ENCODE results near the gene GNAQ. TPM values are rescaled to one million over a fixed set of nuclear protein-coding genes. Genes with fewer than 3 reads are reported as not detected.

The GNAQ gene
- polyA plus RNA-seq, 1 experiment = 21.4 TPM

DNA sequence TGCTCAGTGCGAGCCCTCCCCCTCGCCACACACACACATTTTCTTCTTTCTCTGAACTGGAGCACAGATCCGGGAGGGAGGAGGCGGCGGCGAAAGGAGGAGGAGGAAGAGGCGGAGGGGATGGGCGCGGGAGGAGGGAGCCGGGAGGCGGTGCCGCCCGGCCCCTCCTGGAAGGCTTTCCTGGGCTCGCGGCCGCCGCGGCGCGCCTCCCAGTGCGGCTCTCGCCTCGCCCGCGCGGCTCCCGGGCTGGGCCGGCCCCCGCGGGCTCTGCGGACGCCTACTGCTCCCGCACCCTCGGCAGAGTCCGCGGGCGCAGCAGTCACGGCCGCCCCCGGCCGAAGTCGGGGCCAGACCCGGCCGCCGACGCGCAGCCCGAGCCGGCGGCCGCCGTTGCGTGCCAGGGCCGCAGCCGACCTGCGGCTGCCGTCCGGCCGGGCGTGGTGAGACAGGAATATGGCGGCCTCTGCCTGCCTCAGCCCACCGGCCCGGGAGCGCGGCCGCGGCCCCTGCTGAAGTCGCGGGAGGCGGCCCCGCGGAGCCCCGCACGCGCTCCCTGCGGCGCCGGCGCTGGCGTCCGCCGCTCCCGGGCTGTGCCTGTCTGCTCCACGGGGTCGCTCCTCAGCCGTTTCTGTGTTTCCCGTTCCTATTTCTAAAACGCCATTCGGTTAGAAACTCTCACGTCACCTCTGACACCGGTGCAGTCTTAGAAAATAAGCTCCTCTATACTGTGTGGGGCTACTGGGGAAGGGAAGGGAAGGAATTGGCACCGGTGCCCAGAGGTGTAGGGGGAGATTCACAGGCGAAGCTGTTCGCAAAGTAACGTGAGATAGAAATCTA, 500 bp upstream of the GNAQ start:
- TF ChIP-seq, protein P1, sequence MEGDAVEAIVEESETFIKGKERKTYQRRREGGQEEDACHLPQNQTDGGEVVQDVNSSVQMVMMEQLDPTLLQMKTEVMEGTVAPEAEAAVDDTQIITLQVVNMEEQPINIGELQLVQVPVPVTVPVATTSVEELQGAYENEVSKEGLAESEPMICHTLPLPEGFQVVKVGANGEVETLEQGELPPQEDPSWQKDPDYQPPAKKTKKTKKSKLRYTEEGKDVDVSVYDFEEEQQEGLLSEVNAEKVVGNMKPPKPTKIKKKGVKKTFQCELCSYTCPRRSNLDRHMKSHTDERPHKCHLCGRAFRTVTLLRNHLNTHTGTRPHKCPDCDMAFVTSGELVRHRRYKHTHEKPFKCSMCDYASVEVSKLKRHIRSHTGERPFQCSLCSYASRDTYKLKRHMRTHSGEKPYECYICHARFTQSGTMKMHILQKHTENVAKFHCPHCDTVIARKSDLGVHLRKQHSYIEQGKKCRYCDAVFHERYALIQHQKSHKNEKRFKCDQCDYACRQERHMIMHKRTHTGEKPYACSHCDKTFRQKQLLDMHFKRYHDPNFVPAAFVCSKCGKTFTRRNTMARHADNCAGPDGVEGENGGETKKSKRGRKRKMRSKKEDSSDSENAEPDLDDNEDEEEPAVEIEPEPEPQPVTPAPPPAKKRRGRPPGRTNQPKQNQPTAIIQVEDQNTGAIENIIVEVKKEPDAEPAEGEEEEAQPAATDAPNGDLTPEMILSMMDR (IDR thresholded peaks at IDR 0.05; ENCODE audit: insufficient read depth, low read depth, low read length) = no peak
- CTCF ChIA-PET = interaction anchor here (0.6 to 4.2 kb wide), 6 partner anchors 13 to 544 kb away, joined by 3 to 70 read pairs (median 3); no protein-coding TSS in a partner anchor
- POLR2A ChIA-PET = interaction anchor here (1.0 kb wide), 1 partner anchor 55 kb away, joined by 4 read pairs; no protein-coding TSS in a partner anchor

DNA sequence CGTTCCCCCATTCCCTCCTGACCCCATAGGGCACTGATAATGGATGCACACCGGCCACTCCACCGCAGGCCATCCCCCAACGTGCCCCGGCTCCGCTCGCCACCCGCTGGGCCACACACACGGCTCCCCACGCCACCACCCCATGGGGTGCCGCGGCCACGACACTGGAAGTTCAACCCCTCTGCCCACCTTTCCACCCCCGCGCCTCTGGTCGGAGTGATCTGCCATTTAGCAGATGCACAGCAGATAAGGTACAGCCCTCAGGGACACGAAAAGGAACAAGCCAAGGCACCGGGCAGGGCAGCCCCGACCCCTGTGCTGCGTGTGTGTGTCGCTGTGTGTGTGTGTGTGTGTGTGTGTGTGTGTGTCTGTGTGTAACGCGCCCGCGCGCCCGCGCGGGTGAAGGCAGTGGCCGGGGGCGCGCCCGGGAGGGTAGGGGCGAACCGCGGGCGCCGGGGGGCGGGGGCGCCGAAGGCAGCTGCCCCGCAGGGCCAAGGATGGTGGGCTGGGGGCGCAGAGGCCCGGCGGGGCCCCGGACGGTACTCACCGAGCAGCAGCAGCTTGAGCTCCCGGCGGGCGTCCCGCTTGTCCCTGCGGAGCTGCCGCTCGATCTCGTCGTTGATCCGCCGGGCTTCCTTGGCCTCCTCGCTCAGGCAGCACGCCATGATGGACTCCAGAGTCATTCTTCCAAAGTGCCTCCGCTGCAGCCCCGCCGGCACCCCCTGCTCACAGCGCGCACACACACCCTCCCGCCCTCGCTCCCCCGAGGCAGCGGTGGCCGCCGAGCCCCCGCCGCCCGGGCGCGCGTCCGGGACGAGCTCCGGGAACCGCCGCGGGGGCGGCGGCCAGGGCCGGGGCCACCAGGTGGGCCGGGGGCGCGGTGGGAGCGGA, 813 bp downstream of the GNAQ start:
- TF ChIP-seq, protein P1 (IDR thresholded peaks at IDR 0.05; ENCODE audit: insufficient read depth, low read depth, low read length) = no peak
- POLR2A ChIA-PET = no interaction called here
- CTCF ChIA-PET = interaction anchor here (1.2 to 1.7 kb wide), 2 partner anchors 98 to 597 kb away, joined by 3 to 4 read pairs; no protein-coding TSS in a partner anchor
- H3K36me3 ChIP-seq (ENCODE audit: control insufficient read depth, insufficient read depth, low read length) = no peaks in the 10 kb centered on the region
- peak overlapping the region; percentile 68 for H3K4me3 ChIP-seq (ENCODE audit: low read depth, low read length)
- H3K27me3 ChIP-seq (ENCODE audit: control insufficient read depth, insufficient read depth, low read length) = no peaks in the 10 kb centered on the region
- DNase-seq (ENCODE audit: low read depth) = no peak

More for the DNA sequence above, 500 bp upstream of the GNAQ start:
- Histone ChIP-seq H3K4me3 (ENCODE audit: low read depth, low read length) (peak overlapping the region; percentile 68), H3K36me3 (ENCODE audit: control insufficient read depth, insufficient read depth, low read length) (no peaks in the 10 kb centered on the region), H3K27me3 (ENCODE audit: control insufficient read depth, insufficient read depth, low read length) (no peaks in the 10 kb centered on the region)
- peak; percentile 54 for DNase-seq (ENCODE audit: low read depth)

DNA sequence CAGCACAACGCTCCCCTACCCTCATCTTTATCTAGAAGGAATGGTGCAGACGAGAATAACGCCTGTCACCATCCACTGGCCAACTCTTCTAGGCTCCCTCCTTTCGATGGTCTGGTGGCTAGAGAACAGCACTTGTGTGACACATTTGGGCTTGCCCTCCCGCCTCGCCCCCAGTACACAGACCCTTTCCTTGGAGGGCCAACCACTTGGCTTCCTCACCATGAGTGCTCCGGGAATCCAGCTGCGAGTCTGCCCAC, 1.4 kb downstream of the GNAQ start:
- H3K4me3 ChIP-seq (ENCODE audit: low read depth, low read length) = peak overlapping the region; percentile 68
- DNase-seq (ENCODE audit: low read depth) = no peak
- no peaks in the 10 kb centered on the region for H3K36me3 ChIP-seq (ENCODE audit: control insufficient read depth, insufficient read depth, low read length)
- POLR2A ChIA-PET = interaction anchor here (0.9 kb wide), 1 partner anchor 266 kb away, joined by 4 read pairs; the partner anchor contains the start of gene PSAT1
- no peaks in the 10 kb centered on the region for H3K27me3 ChIP-seq (ENCODE audit: control insufficient read depth, insufficient read depth, low read length)
- TF ChIP-seq, protein P1 (IDR thresholded peaks at IDR 0.05; ENCODE audit: insufficient read depth, low read depth, low read length) = no peak
- CTCF ChIA-PET = interaction anchor here (0.9 to 1.7 kb wide), 2 partner anchors 38 to 596 kb away, joined by 3 to 4 read pairs; no protein-coding TSS in a partner anchor

DNA sequence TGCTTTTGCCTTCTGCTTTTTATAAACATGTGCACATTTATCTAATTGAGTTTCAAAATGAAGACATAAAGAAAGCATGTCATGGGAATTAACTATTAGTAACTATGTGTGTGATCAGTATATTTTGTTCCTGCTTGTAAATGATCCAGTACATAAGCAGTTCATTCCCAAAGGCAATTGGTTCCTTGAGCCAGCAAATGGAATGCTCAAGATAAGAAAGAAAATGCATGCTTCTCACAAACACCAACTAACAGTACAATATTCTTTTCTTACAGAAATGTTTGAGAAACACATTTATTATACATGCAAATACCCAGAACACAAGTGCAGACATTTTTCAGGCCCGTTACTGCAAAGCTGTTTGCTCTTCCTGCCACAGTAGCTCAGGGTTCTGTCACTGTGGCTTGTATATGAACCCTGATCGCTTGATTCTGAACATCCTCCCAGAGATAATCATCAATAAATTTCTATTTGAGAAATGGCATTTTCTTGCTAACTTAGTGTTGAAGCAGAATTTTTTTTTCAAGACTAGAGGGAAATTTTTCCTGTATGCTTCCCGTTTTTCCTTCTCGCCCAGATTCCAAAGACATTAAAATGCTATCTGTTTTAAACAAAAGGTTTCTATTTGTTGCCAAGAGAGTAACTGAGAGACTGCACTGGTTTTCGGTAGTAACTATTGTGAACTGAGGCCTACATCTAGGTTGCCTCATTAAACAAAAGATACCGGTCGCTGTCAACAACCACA, 1.9 kb downstream of the GNAQ start:
- POLR2A ChIA-PET = interaction anchor here (0.5 to 0.9 kb wide), 2 partner anchors 267 to 841 kb away, joined by 4 to 5 read pairs; partner anchors contain the start of gene PSAT1
- no peak for DNase-seq (ENCODE audit: low read depth)
- CTCF ChIA-PET = interaction anchor here (0.9 to 1.7 kb wide), 2 partner anchors 38 to 596 kb away, joined by 3 to 4 read pairs; no protein-coding TSS in a partner anchor
- Histone ChIP-seq H3K27me3 (ENCODE audit: control insufficient read depth, insufficient read depth, low read length) (no peaks in the 10 kb centered on the region), H3K4me3 (ENCODE audit: low read depth, low read length) (peak overlapping the region; percentile 68), H3K36me3 (ENCODE audit: control insufficient read depth, insufficient read depth, low read length) (no peaks in the 10 kb centered on the region)
- TF ChIP-seq, protein P1 (IDR thresholded peaks at IDR 0.05; ENCODE audit: insufficient read depth, low read depth, low read length) = no peak

Measured in BJ (cell line).